Left lung (tissue), 10 donors: ENCODE data around the gene HADH. TPM values are rescaled to one million over a fixed set of nuclear protein-coding genes. Genes with fewer than 3 reads are reported as not detected.

Experiments used
- ATAC-seq: fragments of 200-7000 bp; cut with Tn5 transposase; one replicate; pipeline ENCODE4 v1.9.1; 2020; ENCODE audit warnings: moderate library complexity
- DNase-seq, 4 donors: peaks; one replicate each; pipeline ENCODE4 v3.0.0-alpha.2; 2013 to 2020
- H3K27ac ChIP-seq, 2 donors: fragments of 200-600 bp; sonication (generic) in 1 of 2; one replicate each; pipeline versions ENCODE4 v1.5.0 to v1.8.0; 2020 to 2021
- H3K27me3 ChIP-seq, 2 donors: fragments of 200-600 bp; sonication (generic) in 1 of 2; one replicate each; pipeline versions ENCODE4 v1.5.0 to v1.8.0; 2020 to 2021
- H3K36me3 ChIP-seq, 2 donors: fragments of 200-600 bp; sonication (generic) in 1 of 2; one replicate each; pipeline versions ENCODE4 v1.5.0 to v1.8.0; 2020 to 2021
- H3K4me1 ChIP-seq, 2 donors: fragments of 200-600 bp; one replicate each; pipeline ENCODE4 v1.8.0; 2021
- H3K4me3 ChIP-seq, 2 donors: fragments of 200-600 bp; sonication (generic) in 1 of 2; one replicate each; pipeline versions ENCODE4 v1.5.0 to v1.8.0; 2020 to 2021; ENCODE audit warnings: mild to moderate bottlenecking in 1 of 2
- H3K9me3 ChIP-seq, 2 donors: fragments of 200-600 bp; sonication (generic) in 1 of 2; one replicate each; pipeline versions ENCODE4 v1.5.0 to v1.8.0; 2020 to 2021
- intact Hi-C, 2 donors: fragments of 100-400 bp; cut with DNase I; formaldehyde crosslinking; loops; one replicate each; pipeline versions ENCODE4 v1.11.2 to v1.14.2; 2022
- polyA plus RNA-seq, 6 donors: library from polyadenylated mRNA; unstranded; fragments of 120-200 nt; gene quantifications; one replicate each; pipeline ENCODE4 v1.2.1, GENCODE V29; 2013; ENCODE audit not compliant: insufficient read length in 6 of 6
- total RNA-seq, 2 donors: library from RNA; stranded (reverse); fragmentation: NEBNext Ultra II Directional; extraction: Animal tissue kit (Norgen Biotek cat#: 25700); gene quantifications; one replicate each; pipeline ENCODE4 v1.2.1, GENCODE V29; 2021
- TF ChIP-seq, protein P1 (sequence below), 2 donors: fragments of 200-600 bp; sonication (generic) in 1 of 2; IDR thresholded peaks; one replicate each; pipeline versions ENCODE4 v1.5.0 to v1.8.0; 2021; ENCODE audit warnings: antibody characterized with exemption in 2 of 2
- donor health status: DM: no; HTN: yes; CAD: no.
- donor health status: DM: no; HTN: no; CAD: no.

The HADH gene
- total and polyA plus RNA-seq, 8 donors, result 40.3 to 83.4 (median 72.0) TPM

DNA sequence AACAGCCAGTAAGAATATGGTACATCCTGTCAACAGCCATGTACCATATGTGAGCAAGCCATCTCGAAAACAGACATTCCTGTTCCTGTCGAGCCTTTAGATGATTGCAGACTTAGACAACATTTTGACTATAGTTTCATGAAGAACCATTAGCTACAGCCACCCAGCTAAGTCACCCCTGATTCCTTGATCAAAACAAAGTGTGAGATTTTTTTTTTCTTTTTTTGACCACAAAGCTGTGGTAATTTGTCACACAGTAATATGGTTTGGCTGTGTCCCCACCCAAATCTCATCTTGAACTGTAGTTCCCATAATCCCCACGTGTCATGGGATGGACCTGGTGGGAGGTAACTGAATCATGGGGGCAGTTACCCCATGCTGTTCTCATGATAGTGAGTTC lies 15.2 kb upstream of the HADH start:
- H3K9me3 ChIP-seq, result peaks cover 0 to 2% of the 10 kb centered on the region in 2 donors
- intact Hi-C loops, result no loop called here
- no peak overlapping the region for H3K4me3 ChIP-seq
- H3K36me3 ChIP-seq, result no peaks in the 10 kb centered on the region
- DNase-seq, result no peak
- H3K27me3 ChIP-seq, result no peaks in the 10 kb centered on the region
- TF ChIP-seq, protein P1, sequence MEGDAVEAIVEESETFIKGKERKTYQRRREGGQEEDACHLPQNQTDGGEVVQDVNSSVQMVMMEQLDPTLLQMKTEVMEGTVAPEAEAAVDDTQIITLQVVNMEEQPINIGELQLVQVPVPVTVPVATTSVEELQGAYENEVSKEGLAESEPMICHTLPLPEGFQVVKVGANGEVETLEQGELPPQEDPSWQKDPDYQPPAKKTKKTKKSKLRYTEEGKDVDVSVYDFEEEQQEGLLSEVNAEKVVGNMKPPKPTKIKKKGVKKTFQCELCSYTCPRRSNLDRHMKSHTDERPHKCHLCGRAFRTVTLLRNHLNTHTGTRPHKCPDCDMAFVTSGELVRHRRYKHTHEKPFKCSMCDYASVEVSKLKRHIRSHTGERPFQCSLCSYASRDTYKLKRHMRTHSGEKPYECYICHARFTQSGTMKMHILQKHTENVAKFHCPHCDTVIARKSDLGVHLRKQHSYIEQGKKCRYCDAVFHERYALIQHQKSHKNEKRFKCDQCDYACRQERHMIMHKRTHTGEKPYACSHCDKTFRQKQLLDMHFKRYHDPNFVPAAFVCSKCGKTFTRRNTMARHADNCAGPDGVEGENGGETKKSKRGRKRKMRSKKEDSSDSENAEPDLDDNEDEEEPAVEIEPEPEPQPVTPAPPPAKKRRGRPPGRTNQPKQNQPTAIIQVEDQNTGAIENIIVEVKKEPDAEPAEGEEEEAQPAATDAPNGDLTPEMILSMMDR (IDR thresholded peaks at IDR 0.05), result no peak
- H3K27ac ChIP-seq, result no peak overlapping the region
- H3K4me1 ChIP-seq, result no peaks in the 10 kb centered on the region
- ATAC-seq, result no peak

GRCh38 chr4:107977482-107977881 lies 12.2 kb upstream of the HADH start:
- Histone ChIP-seq H3K4me1 (no peaks in the 10 kb centered on the region), H3K4me3 (no peak overlapping the region), H3K27me3 (no peaks in the 10 kb centered on the region), H3K36me3 (no peaks in the 10 kb centered on the region), H3K9me3 (peaks cover 0 to 15% of the 10 kb centered on the region in 2 donors), H3K27ac (no peak overlapping the region)
- intact Hi-C loops, result no loop called here
- no peak for DNase-seq
- no peak for ATAC-seq
- TF ChIP-seq, protein P1 (IDR thresholded peaks at IDR 0.05), result no peak

GRCh38 chr4:107977966-107978705 lies 11.6 kb upstream of the HADH start:
- Histone ChIP-seq H3K9me3 (peaks cover 0 to 15% of the 10 kb centered on the region in 2 donors), H3K4me1 (no peaks in the 10 kb centered on the region), H3K27me3 (no peaks in the 10 kb centered on the region), H3K4me3 (no peak overlapping the region), H3K36me3 (no peaks in the 10 kb centered on the region), H3K27ac (no peak overlapping the region)
- TF ChIP-seq, protein P1 (IDR thresholded peaks at IDR 0.05), result no peak
- ATAC-seq (no peak), DNase-seq (no peak)
- intact Hi-C loops, result no loop called here

GRCh38 chr4:107978716-107979451 lies 10.8 kb upstream of the HADH start:
- Histone ChIP-seq H3K4me1 (no peaks in the 10 kb centered on the region), H3K9me3 (peaks cover 0 to 15% of the 10 kb centered on the region in 2 donors), H3K27me3 (no peaks in the 10 kb centered on the region), H3K27ac (no peak overlapping the region), H3K36me3 (no peaks in the 10 kb centered on the region), H3K4me3 (no peak overlapping the region)
- TF ChIP-seq, protein P1 (IDR thresholded peaks at IDR 0.05), result no peak
- no peak for ATAC-seq
- no peak for DNase-seq
- intact Hi-C loops, result no loop called here
